ENCODE measurements around the gene SIRT6.
A peak's percentile ranks its signal among the peaks of the same experiment; 100 is the strongest.
"Not testable (repeated sequence)": the region's sequence is repeated elsewhere in the genome, so short reads cannot be mapped to it uniquely, and the experiment has no call there.

Gene SIRT6

DNA sequence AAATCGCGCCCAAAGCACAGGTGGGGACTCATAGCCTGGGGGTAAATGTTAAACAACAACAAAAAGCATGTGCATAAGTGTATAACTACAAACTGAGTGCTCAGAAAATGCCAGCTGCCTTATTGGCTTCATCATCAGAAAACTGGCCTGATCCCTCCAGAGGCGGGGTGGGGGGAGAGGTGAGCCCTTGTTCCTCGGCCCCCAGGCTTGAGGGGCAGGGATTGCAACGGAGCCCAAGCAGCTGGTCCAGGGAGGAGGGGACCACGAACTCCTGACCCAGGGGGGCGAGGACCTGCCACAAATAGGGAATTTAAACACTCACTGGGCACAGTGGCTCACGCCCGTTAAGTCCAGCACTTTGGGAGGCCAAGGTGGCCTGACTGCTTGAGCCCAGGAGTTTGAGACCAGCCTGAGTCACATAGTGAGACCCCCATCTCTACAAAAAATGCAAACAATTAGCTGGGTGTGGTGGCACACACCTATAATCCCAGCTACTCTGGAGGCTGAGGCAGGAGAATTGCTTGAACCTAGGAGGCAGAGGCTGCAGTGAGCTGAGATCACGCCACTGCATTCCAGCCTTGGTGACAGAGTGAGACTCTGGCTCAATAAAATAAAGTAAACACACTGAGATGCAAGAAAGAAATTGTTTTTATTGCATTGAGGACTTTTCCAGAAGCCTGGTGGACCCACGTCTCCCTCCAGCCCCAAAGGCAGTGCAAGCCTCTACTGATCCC is 8.7 kb downstream of the SIRT6 start:
- no peak for DNase-seq

DNA sequence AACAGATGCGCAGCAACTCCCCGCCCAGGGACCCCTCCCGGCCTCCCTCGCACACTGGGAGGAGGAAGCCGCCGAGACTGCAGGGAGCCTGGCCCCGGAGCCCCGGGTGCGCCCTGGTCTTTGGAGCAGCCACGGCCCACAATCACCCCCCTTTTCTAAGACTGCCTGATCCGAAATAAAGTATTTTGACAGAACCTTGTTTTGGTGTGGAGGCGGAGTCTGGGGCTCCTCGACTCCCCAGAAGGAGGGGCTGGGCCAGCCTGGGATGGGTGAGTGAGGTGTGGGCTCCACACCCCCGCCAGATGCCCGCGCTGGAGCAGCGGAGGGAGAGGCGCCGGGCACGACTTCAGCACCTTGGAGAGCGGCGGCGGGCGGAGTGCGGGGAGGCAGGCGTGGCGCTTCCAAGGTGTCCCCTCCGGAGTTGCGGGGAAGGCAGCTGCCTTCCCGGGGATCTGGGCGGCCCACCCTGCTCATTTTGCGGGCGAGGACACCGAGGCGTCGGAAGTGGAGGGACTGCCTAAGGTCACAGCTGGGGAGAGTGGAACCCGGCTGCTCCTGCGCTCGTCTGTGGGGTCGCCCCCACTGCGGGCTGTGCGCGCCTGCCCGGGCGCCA is 9.4 kb downstream of the SIRT6 start:
- DNase-seq: peak; percentile 62

DNA sequence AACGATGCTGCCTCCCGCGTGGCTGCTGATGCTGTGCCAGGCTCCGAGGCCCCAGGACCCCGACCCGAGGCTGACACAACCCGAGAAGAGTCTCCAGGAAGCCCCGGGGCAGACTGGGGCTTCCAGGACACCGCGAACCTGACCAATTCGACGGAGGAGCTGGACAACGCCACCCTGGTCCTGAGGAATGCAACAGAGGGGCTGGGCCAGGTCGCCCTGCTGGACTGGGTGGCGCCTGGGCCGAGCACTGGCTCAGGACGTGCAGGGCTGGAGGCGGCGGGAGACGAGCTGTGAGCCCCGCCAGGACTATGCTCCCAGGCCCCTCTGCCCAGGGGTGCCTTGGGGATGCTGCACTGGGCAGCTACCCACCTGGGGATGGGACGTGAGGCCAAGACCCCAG is 10.7 kb downstream of the SIRT6 start:
- DNase-seq: no peak

DNA sequence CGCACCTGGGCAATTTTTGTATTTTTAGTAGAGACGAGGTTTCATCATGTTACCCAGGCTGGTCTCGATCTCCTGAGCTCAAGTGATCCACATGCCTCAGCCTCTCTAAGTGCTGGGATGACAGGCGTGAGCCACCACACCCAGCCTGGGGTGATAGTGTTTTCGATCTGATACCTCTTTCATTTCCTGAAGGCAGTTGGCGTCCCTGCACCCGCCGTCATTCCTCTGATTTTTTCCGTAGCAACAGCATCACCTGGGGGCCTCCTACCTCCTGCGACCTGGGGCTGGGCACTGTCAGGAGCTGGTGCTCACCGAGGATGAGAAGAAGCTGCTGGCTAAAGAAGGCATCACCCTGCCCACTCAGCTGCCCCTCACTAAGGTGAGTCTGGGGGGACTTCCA is 18.1 kb downstream of the SIRT6 start:
- DNase-seq: no peak

DNA sequence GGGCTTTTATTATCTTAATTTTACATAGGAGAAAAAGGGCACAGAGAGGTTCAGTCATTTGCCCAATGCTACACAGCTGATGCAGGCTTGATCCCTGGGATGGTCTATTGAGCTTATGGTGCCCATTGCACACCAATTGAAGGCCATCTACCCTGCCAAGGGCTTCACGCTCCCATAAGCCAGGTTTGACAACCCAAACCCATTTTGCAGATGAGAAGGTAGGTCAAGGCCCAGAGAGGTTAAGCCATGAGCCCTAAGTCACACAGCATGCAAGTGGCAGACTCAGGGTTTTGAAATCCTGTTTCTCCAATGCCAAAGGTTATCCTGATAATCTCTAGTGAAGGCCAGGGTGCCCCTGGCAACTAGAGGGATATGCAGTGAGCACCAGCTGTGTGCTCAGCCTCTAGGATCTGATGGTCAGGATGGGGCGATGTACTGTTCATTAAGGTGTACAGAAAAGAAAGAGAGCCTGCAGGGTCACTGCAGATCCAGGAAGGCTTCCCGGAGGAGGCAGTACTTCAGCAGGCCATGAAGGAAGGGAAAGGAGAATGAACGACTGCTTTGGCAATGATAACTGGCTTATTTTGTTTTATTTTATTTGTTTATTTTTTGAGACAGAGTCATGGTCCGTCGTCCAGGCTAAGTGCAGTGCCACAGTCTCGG is 20.8 kb downstream of the SIRT6 start:
- DNase-seq: no peak

DNA sequence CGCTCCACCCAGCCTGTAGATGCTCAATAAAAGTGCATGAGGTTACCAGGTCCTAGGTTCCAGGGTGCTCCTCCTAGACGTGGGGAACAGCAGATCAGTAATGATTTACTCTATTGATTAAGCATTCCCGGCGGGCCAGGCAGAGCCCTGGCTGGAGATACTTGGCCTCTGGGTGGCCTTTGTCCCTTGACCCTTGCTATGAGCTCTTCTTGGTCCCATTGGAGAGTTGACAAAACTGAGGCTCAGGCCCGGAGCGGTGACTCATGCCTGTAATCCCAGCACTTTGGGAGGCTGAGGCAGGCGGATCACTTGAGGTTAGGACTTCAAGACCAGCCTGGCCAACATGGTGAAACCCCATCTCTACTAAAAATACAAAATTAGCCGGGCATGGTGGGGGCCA is 24.4 kb downstream of the SIRT6 start:
- not testable (repeated sequence) for DNase-seq

DNA sequence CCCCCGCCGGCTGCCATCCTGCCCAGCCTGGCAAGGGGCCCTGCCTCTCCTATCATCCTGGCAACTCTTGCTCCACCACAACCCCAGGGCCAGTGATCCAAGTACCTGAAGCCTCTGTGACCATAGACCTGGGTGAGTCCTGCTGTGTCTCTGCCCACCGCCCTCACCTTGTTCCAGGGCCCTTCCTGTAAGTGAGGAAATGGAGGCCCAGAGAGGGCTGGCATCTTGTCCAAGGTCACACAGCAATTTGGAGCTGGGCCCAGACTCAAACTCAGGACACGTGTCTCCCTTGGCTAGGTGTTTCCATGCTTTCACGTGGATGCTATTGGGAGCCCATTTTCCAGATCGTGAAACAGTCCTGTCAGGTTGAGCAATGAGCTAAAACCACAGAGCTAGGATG is 25.2 kb downstream of the SIRT6 start:
- no peak for DNase-seq

DNA sequence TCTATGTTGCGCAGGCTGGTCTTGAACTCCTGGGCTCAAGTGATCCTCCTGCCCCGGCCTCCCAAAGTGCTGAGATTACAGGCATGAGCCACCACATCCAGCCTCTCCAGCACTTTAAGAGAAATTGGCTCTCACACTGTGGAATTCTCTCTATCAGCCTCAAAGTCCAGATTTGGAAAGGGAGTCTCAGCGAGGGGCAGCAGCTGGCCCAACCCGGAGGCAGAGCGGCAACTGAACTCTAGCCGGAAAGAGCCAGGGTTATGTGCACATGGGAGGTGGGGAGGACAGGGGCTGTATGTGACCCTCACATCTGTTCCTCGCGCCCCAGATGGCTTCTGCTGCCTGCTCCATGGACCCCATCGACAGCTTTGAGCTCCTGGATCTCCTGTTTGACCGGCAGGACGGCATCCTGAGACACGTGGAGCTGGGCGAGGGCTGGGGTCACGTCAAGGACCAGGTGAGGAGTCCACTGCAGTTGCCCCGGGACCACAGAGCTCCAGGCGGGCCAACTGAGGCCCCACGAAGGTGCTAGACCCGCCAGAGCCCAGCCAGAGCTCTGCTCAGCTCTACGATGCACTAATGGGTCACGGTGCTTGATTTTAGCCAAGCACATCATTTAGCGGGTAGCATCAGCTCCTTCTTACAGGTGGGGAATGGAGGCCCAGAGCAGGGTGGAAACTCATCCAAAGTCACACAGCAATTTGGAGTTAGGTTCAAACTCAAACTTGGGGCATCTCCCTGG is 27.6 kb downstream of the SIRT6 start:
- no peak for DNase-seq

DNA sequence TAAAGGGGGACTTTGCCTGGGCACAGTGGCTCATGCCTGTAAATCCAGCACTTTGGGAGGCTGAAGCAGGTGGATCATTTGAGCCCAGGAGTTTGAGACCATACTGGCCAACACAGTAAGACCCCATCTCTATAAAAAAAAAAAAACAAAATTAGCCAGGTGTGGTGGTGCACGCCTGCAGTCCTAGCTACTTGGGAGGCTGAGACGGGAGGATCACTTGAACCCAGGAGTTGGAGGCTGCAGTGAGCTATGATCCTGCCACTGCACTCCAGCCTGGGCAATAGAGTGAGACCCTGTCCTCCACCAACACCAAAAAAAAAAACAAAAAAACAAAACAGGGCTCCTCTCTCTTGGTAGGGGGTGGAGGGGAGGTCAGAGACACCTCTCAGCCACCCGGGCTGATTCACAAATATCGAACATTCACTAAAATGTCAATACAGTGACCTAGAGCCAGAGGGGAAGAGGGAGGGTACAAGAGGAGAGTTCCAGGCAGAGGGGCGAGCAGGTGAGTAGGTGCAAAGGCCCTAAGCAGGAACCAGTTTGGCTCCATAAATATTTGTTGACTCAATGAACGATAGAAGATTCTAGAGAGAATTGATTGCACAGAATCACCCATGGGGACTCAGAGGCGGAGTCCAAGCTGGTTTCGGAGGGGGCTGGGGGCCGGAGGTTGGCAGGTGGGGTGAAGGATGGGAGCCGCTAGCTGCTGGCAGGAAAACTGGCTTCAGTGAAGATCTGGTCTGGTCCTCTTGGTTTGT is 29.9 kb downstream of the SIRT6 start:
- DNase-seq: no peak

DNA sequence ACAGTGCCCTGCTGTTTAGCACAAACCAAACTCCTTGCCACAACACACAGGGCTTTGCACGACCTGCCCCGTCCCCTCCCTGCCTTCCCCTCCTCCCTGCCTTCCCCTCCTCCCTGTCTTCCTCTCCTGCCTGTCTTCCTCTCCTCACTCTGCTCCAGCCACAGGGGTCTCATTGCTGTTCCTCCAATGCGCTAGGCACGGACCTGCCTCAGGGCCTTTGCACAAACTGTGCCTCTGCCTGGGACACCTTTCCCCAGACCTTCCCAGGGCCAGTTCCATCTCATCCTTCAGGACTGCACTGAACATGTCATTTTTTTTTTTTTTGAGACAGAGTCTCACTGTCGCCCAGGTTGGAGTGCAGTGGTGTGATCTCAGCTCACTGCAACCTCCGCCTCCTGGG is 30.7 kb downstream of the SIRT6 start:
- DNase-seq: no peak

DNA sequence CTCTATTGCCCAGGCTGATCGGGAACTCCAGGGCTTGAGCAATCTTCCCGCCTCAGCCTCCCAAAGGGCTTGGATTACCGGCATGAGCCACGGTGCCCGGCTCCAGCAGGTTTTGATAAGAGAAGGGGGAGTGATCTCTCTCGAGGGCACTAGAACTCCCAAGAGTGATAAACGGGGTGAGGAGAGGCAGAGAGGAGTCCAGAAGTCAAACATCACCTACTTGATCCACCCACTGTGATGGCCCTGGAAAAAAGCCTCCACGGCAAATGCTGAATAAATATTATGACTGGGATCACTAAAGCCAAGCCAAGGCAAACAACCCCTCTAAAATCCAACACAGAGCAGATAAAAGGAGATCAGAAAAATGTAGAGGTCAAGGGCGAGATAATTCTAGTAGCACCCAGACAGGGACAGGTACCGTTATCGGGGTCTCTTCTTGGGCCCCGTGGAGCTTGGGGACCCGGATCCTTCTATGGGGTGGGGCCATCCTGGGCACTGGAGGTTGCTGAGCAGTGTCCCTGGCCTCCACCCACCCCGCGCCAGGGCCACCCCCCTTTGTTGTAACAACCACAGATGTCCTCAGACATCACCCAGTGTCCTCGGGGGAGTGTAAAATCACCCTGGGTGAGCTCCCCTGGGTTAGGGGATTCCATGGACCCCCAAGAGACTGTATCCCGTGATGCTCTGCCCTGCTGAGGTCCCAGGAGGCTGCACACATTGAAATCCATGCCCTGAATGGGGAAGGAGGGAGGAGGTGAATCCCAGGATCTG is 32.7 kb downstream of the SIRT6 start:
- no peak for DNase-seq

DNA sequence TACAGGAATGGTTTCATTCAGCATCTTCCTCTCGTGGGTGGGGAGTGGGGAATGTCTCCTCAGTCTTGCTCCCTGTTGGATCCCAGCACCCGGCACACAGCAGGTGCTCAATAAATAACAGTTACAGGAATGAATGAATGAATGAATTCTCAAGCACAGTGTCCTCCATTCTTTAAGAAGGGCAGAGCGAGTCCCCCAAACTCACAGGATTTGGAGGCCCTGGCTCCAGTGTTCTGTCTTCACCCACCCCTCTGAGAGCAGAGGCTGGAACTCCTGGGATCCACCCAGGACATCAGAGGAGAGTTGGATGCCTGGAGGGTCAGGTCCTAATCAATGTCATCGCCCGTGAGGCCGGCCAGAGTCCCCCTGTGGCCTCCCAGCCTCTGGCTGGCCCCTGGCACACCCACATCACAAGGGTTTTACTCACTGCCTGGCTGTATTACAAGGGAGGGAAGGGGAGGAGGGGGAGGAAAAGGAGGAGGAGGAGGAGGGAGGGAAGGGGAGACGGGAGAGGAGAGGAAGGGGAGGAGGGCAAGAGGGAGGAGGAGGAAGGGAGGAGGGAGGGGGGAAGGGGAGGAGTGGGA is 37.6 kb downstream of the SIRT6 start:
- DNase-seq: no peak

DNA sequence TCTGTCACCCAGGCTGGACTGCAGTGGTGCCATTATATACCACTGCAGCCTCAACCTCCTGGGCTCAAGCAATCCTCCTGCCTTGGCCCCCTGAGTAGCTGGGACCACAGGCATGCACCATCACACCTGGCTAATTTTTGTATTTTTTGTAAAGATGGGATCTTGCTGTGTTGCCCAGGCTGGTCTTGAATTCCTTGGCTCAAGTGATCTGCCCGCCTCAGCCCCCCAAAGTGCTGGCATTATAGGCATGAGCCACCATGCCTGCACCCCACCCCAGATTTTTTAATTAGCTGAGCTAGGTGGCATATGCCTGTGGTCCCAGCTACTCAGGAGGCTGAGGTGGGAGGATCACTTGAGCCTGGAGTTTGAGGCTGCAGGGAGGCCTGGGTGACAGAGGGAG is 39.4 kb downstream of the SIRT6 start:
- DNase-seq: not testable (repeated sequence)

DNA sequence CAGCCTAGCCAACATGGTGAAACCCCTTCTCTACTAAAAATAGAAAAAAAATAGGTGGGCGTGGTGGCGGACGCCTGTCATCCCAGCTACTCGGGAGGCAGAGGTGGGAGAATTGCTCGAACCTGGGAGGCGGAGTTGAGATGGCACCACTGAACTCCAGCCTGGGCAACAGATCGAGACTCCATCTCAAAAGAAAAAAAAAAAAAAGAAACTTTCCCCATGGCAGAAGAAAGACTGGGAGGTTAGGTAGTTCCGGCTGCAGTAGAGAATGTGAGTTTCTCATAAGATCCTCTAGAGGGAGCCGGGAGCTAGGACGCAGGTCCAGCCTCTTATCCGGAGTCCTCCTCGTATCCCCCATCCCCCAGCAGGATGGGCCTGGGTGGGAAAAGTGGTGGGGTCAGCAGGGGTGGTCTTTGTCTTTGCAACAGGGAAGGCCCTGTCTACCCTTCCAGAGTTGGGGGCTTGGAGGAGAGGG is 42.1 kb downstream of the SIRT6 start:
- peak; percentile 54 for DNase-seq

DNA sequence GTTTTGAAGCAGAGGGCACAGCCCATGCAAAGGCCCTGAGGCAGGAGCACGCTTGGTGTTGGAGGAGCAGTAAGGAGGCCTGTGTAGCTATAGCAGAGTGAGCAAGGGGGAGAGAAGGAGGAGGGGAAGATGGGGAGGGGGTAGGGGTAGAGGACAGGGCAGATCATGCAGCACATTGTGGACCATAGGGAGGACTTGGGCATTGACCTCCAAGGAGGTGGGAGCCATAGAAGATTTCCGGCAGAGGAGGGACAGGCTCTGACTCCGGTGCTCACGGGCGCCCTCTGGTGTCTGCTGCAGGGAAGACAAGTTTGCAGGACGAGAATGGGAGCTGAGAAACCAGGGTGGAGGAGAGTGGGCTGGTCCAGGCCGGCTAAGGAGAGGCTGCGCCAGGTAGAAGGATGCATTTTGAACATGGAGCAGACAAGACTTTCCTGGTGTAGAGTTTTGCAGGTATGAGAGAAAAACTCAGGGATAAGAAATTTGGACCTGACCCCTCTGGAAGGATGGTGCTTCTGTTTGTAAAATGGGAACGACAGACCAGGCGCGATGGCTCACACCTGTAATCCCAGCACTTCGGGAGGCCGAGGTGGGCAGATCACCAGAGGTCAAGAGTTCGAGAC is 42.6 kb downstream of the SIRT6 start:
- DNase-seq: peak; percentile 92

DNA sequence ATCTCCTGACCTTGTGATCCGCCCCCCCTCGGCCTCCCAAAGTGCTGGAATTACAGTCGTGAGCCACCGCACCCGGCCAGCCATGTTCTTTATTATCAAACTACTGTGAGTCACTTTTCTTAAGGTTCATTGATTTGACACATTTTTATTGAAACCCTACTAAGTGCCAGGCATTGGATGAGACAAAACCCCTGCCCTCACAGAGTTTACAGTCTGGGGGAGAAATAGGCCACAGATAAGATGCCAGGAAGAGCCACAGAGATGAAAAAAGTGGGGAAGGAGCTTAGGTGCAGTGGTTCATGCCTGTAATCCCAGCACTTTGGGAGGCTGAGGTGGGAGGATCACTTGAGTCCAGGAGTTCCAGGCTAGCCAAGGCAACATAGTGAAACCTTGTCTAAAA is 43.9 kb downstream of the SIRT6 start:
- DNase-seq: no peak

DNA sequence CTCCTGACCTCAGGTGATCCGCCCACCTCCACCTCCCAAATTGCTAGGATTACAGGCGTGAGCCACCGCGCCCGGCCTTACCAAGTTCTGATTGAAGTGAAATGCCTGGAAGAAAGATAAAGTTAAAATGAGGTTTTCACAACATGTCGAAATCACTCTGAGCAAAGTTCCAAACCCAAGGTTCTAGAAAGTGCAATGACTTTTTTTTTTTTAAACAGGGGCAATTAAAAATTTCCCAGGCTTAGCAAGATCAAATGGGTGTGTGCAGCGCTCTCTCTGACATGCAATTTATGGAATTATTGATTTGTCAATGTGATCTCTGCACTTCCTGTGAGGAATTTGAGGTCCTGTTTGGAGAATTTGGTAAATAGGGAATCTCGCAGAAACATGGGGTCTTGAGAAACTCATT is 45.7 kb downstream of the SIRT6 start:
- DNase-seq: no peak

DNA sequence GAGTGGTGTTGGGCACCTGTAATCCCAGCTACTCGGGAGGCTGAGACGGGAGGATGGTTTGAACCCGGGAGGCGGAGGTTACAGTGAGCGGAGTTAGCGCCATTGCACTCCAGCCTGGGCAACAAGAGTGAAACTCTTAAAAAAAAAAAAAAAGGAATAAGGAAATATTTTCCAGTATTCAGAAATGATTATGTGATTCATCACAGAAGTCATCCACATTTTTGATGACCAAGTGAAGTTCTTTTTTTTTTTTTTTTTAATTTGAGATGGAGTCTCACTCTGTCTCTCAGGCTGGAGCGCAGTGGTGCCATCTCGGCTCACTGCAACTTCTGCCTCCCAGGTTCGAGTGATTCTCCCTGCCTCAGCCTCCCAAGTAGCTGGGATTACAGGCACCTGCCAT is 47.0 kb downstream of the SIRT6 start:
- not testable (repeated sequence) for DNase-seq

DNA sequence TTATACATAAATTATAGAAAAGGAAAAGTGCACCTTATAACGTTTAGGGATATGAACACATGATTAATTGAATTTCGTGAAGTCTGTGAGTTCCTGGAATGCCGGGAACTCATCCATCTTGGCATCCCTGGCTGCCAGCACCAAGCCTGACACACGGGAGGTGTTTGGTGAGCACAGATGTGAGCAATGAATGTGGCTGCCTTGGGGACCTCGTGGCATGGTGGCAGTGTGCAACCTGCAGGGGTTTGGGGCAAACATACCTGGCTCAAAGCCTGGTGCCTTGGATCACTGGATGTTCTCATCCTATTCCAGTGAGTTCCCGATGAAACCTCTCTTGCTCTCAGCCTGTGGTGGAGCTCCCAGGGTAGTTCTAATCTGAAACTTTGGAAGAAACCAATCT is 48.0 kb downstream of the SIRT6 start:
- no peak for DNase-seq

DNA sequence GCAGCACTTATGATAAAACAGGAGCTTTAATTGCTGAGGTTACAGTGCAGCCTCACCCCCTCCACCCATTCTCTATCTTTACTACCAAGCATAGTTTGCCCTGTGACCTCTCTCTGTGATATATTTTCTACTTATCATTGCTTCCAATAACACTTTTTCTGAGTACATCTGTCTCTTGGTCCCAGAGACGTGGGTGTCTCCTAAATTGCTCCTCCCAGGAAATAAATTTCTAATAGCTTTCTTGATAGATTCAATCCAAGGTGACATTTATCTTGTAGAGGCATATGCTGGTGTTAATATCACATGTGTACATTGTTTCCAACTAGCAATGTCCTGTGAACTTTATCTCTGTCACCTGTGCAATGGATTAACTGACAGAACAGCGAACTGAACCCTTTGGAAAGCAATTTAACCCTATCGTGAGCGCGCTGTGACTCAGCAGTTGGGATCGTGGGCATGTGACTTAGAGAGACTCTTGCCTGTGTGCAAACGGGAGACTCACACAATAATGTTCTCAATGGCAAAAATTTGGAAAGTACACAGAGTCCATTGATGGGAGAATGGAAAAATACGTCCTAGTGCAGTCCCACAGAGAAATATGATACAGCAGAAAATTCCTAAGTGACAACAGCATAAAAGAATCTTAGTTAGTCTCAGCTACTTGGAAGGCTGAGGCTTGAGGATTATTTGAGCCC is 51.5 kb downstream of the SIRT6 start:
- DNase-seq: no peak

Measured in activated CD4-positive, alpha-beta T cell treated with anti-CD3 and anti-CD28 coated beads, Interleukin-2, Interleukin-6, amounts not matched to agents 100 ng/mL and 50 ng/mL, durations not matched to agents 16 hours and 8 hours (primary cell).